ENCODE data around the gene VWA8.

Gene VWA8

GRCh38 chr13:41802684-41803444, 158.0 kb downstream of the VWA8 start:
- no peak for DNase-seq (ENCODE audit: low read depth in 2 of 2)

- DNase-seq (ENCODE audit: low read depth in 2 of 2), result no peak
Observed at GRCh38 chr13:41802043-41802683, 158.7 kb downstream of the VWA8 start.

- no peak for DNase-seq (ENCODE audit: low read depth in 2 of 2)
Observed at GRCh38 chr13:41791056-41791455, 169.9 kb downstream of the VWA8 start.

- no peak for DNase-seq (ENCODE audit: low read depth in 2 of 2)
Observed at GRCh38 chr13:41788552-41788951, 172.4 kb downstream of the VWA8 start.

- no peak for DNase-seq (ENCODE audit: low read depth in 2 of 2)
Observed at GRCh38 chr13:41785402-41786172, 175.3 kb downstream of the VWA8 start.

- DNase-seq (ENCODE audit: low read depth in 2 of 2), result no peak
Observed at GRCh38 chr13:41782086-41782485, 178.8 kb downstream of the VWA8 start.

GRCh38 chr13:41780715-41781706, 179.9 kb downstream of the VWA8 start:
- no peak for DNase-seq (ENCODE audit: low read depth in 2 of 2)

- DNase-seq (ENCODE audit: low read depth in 2 of 2), result no peak
Observed at GRCh38 chr13:41775251-41775650, 185.7 kb downstream of the VWA8 start.

GRCh38 chr13:41774605-41775218, 186.2 kb downstream of the VWA8 start:
- DNase-seq (ENCODE audit: low read depth in 2 of 2), result no peak

- no peak for DNase-seq (ENCODE audit: low read depth in 2 of 2)
Observed at GRCh38 chr13:41767801-41768200, 193.1 kb downstream of the VWA8 start.

- DNase-seq (ENCODE audit: low read depth in 2 of 2), result no peak
Observed at GRCh38 chr13:41766439-41766838, 194.5 kb downstream of the VWA8 start.

- no peak for DNase-seq (ENCODE audit: low read depth in 2 of 2)
Observed at GRCh38 chr13:41765813-41766212, 195.1 kb downstream of the VWA8 start.

- no peak for DNase-seq (ENCODE audit: low read depth in 2 of 2)
Observed at GRCh38 chr13:41765020-41765419, 195.9 kb downstream of the VWA8 start.

- DNase-seq (ENCODE audit: low read depth in 2 of 2), result no peak
Observed at GRCh38 chr13:41764558-41764957, 196.4 kb downstream of the VWA8 start.

GRCh38 chr13:41763782-41764181, 197.1 kb downstream of the VWA8 start:
- no peak for DNase-seq (ENCODE audit: low read depth in 2 of 2)

GRCh38 chr13:41762796-41763195, 198.1 kb downstream of the VWA8 start:
- DNase-seq (ENCODE audit: low read depth in 2 of 2), result no peak

GRCh38 chr13:41756198-41756880, 204.6 kb downstream of the VWA8 start:
- DNase-seq (ENCODE audit: low read depth in 2 of 2), result no peak

- no peak for DNase-seq (ENCODE audit: low read depth in 2 of 2)
Observed at GRCh38 chr13:41751734-41752445, 209.0 kb downstream of the VWA8 start.

GRCh38 chr13:41751277-41751676, 209.6 kb downstream of the VWA8 start:
- no peak for DNase-seq (ENCODE audit: low read depth in 2 of 2)

GRCh38 chr13:41746259-41746658, 214.7 kb downstream of the VWA8 start:
- no peak for DNase-seq (ENCODE audit: low read depth in 2 of 2)

All from stimulated activated CD4-positive, alpha-beta T cell treated with anti-CD3 and anti-CD28 coated beads, Interleukin-15, amount 100 ng/mL, for 48 hours (primary cell).